Mucosa of descending colon (tissue), 3 donors: Measurements from ENCODE around the gene CDIPT. TPM values are rescaled to one million over a fixed set of nuclear protein-coding genes. Genes with fewer than 3 reads are reported as not detected.
A peak's percentile ranks its signal among the peaks of the same experiment; 100 is the strongest.

ENCODE experiments used
- ATAC-seq: fragments of 200-7000 bp; cut with Tn5 transposase; one replicate; pipeline ENCODE4 v1.9.1; 2020; ENCODE audit warnings: mild to moderate bottlenecking, moderate library complexity
- DNase-seq, 3 donors: peaks; one replicate each; pipeline ENCODE4 v3.0.0-alpha.2; 2020
- H3K36me3 ChIP-seq: fragments of 200-600 bp; one replicate; pipeline ENCODE4 v1.8.0; 2021; ENCODE audit warnings: low read depth, mild to moderate bottlenecking
- H3K4me1 ChIP-seq: fragments of 200-600 bp; one replicate; pipeline ENCODE4 v1.8.0; 2021; ENCODE audit warnings: low read depth, mild to moderate bottlenecking
- H3K4me3 ChIP-seq: fragments of 200-600 bp; one replicate; pipeline ENCODE4 v1.8.0; 2021; ENCODE audit warnings: mild to moderate bottlenecking
- H3K9me3 ChIP-seq: fragments of 200-600 bp; one replicate; pipeline ENCODE4 v1.8.0; 2021; ENCODE audit warnings: mild to moderate bottlenecking
- CTCF ChIP-seq: fragments of 200-600 bp; IDR thresholded peaks from one replicate; pipeline ENCODE4 v1.8.0; 2022; ENCODE audit warnings: antibody characterized with exemption, mild to moderate bottlenecking
- intact Hi-C, 2 donors: fragments of 100-400 bp; cut with DNase I in 1 of 2; cut with micrococcal nuclease in 1 of 2; formaldehyde crosslinking; loops; one replicate each; pipeline versions ENCODE4 v1.11.0 to v1.11.1; 2022; cut with DNase I, micrococcal nuclease
- total RNA-seq, 3 donors: library from RNA; stranded (reverse); fragmentation: NEBNext Ultra II Directional in 2 of 3; extraction: Animal tissue kit (Norgen Biotek cat#: 25700) in 2 of 3; gene quantifications; one replicate each; pipeline versions ENCODE4 v1.2.1 to v1.2.4, GENCODE V29; 2021 to 2023
- donor health status: DM: no; HTN: no; CAD: no; lungs with moderate emphysema.
- donor health status: DM: no; HTN: no; CAD: no.
- donor health status: DM: no; HTN: yes; CAD: no.

Gene CDIPT
- total RNA-seq, 3 donors from 2014 or later, result 53.1 to 102 (median 90.5) TPM

- no peaks in the 10 kb centered on the region for H3K9me3 ChIP-seq
- H3K36me3 ChIP-seq, result peaks cover 7% of the 10 kb centered on the region
- no peak for TF ChIP-seq CTCF
- ATAC-seq, result no peak
- DNase-seq, result no peak
- peaks cover 18% of the 10 kb centered on the region for H3K4me1 ChIP-seq
- intact Hi-C loops, result no loop called here
- H3K4me3 ChIP-seq, result no peak overlapping the region
Observed at GRCh38 chr16:29863669-29863984, 601 bp upstream of the CDIPT start.

DNA sequence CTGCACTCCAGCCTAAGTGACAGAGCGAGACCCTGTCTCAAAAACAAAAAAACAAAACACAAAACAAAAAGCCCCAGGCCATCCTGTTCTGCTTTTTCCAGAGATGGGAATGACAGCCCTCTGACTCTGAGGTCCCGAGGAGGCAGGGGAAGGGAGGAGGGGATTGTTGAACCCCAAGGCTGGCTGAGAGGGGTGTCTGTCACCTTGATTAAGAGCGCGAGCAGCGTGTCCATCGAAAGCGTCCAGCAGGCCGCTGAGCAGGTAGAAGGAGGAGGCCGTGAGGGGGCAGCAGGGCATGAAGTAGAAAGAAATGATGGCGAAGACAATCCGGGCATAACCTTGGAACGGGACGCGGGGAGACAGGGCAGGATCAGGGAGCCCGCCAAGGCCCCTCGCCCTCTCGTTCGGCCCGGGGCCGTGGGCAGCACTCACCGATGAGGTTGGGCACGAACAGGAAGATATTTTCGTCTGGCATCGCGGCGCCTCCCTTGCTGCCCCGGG lies 593 bp downstream of the CDIPT start:
- ATAC-seq (peak; percentile 30), DNase-seq (peak in 1 of 3 donors; percentile 50)
- Histone ChIP-seq H3K4me3 (peak overlapping the region; percentile 87), H3K36me3 (peaks cover 7% of the 10 kb centered on the region), H3K9me3 (no peaks in the 10 kb centered on the region), H3K4me1 (peaks cover 18% of the 10 kb centered on the region)
- TF ChIP-seq CTCF, result no peak
- intact Hi-C loops, result no loop called here

DNA sequence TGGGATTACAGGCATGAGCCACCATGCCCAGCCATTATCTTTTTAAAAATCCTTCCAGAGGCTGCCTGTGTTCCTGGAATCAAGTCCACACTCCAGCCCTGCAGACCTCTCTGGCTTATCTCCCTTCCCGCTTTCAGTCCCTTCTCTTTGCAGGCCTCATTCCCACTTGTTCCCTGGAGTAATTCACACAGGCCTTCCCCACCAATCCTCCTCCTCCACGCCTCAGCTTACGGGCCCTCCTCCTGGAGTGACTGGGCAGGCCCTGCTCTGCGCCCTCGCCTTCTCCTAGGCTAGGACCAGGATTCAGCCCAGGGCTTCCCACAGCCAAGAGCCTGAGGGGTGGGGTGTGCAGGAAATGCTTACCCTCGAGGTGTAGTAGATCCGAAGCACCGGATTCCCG lies 2.8 kb downstream of the CDIPT start:
- no peak overlapping the region for H3K4me3 ChIP-seq

DNA sequence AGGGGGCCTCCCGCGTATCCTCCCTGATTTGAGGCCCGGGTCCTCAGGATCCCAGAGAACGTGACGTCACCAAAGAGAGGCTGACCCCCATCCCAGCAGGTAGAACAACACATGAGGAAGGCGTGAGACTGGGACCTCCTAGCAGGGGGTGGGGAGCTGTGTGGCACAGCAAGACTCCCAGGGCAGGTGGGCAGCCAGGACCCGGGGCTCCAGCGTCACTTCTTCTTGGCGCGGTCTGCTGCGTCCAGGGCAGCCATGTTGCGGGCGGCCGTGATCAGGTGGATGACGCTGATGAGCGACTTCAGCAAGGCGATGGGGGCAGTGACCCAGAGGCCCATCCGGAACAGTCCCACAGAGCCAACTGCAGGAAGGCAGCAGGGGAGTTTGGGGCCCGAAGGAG lies 4.1 kb downstream of the CDIPT start:
- H3K36me3 ChIP-seq, result peaks cover 7% of the 10 kb centered on the region
- ATAC-seq, result no peak
- no peaks in the 10 kb centered on the region for H3K9me3 ChIP-seq
- H3K4me1 ChIP-seq, result peaks cover 18% of the 10 kb centered on the region
- H3K4me3 ChIP-seq, result no peak overlapping the region
- no peak for TF ChIP-seq CTCF
- DNase-seq, result no peak
- intact Hi-C loops, result no loop called here

More for the DNA sequence above, 2.8 kb downstream of the CDIPT start:
- Histone ChIP-seq H3K4me1 (peaks cover 18% of the 10 kb centered on the region), H3K9me3 (no peaks in the 10 kb centered on the region), H3K36me3 (peaks cover 7% of the 10 kb centered on the region)
- intact Hi-C loops, result no loop called here
- ATAC-seq (no peak), DNase-seq (no peak)
- no peak for TF ChIP-seq CTCF

DNA sequence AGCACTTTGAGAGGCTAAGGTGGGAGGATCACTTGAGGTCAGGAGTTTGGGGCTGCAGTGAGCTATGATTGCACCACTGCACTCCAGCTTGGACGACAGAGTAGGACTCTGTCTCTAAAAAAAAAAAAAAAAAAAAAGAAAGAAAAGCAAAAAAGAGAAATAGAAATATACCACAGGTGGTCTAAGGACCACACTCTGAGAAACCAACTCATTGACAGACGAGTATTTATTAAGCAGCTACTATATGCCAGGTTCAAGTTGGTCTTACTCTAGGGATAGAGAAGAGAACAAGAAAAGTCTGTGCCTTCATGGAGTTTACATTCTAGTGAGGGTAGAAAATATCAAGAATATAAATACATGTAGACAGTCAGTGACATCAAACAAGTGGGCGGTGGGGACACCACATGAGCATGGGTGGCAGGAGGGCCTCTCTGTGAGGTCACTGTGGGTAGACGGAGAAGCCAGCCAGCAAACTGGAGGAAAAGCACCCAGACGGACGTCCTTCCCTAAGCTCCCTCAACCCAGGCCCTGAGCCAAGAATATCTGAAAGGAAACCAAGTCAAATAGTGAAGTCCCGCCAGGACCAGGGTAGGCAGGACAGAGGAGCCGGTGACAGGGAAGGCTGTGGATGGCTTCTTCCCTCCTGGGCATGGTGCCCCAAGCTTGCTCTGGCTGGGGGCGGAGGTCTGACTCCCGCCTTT lies 4.7 kb downstream of the CDIPT start:
- no peak overlapping the region for H3K4me3 ChIP-seq
- no peaks in the 10 kb centered on the region for H3K9me3 ChIP-seq
- no peak for TF ChIP-seq CTCF
- H3K4me1 ChIP-seq, result peaks cover 18% of the 10 kb centered on the region
- H3K36me3 ChIP-seq, result peaks cover 7% of the 10 kb centered on the region
- DNase-seq (no peak), ATAC-seq (no peak)
- intact Hi-C loops, result no loop called here
